Activated naive CD8-positive, alpha-beta T cell treated with anti-CD3 and anti-CD28 coated beads, Interleukin-2, amount 50 U/mL, for 24 hours (primary cell): Measurements from ENCODE around the gene RGS6.

ENCODE experiments used
- ATAC-seq: fragments of 150-1000 bp; cut with Tn5 transposase; one replicate; pipeline ENCODE4 v1.10.0; 2021
- DNase-seq: peaks from one replicate; pipeline ENCODE4 v3.0.0; 2021
- H3K27ac Mint-ChIP-seq: one replicate; pipeline ENCODE4 v1.8.0; 2021; ENCODE audit warnings: mild to moderate bottlenecking, mixed read lengths
- H3K27me3 Mint-ChIP-seq: one replicate; pipeline ENCODE4 v1.8.0; 2021; ENCODE audit warnings: mixed read lengths
- H3K36me3 Mint-ChIP-seq: one replicate; pipeline ENCODE4 v1.8.0; 2021; ENCODE audit warnings: low read depth, mixed read lengths
- H3K4me1 Mint-ChIP-seq: one replicate; pipeline ENCODE4 v1.8.0; 2021; ENCODE audit warnings: mixed read lengths
- H3K4me3 Mint-ChIP-seq: one replicate; pipeline ENCODE4 v1.8.0; 2021; ENCODE audit warnings: mild to moderate bottlenecking, moderate library complexity, mixed read lengths
- H3K9me3 Mint-ChIP-seq: one replicate; pipeline ENCODE4 v1.8.0; 2021; ENCODE audit warnings: mixed read lengths

RGS6 gene

GRCh38 chr14:72583316-72584272 lies 651.4 kb downstream of the RGS6 start:
- no peaks in the 10 kb centered on the region for H3K36me3 Mint-ChIP-seq
- ATAC-seq, result no peak
- peaks cover 10% of the 10 kb centered on the region for H3K27me3 Mint-ChIP-seq

DNA sequence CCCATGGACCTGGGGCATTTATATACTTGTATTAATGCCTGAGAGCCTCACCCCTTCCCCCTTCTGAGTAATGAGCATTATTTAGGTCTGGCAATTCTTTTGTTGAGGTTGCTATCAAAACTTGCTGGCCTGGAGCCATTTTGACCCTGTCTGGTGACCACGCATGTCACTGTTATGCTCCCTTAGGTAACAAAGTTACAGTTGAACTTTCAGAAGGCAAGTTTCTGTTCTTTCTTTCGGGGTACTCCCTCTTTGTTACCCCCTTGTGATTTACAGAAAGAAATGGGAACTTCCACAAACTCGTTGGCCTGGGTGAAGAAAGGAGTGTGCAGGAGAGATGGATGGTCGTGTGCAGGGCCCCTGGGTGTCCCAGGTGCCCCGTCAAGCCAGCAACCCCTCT lies 656.3 kb downstream of the RGS6 start:
- Mint-ChIP-seq H3K36me3 (no peaks in the 10 kb centered on the region), H3K9me3 (peaks cover 12% of the 10 kb centered on the region), H3K4me3 (no peak overlapping the region), H3K27me3 (peaks cover 22% of the 10 kb centered on the region), H3K27ac (no peak overlapping the region), H3K4me1 (peaks cover 37% of the 10 kb centered on the region)
- no peak for DNase-seq
- no peak for ATAC-seq

More at GRCh38 chr14:72583316-72584272, 651.4 kb downstream of the RGS6 start:
- H3K9me3 Mint-ChIP-seq, result peaks cover 4% of the 10 kb centered on the region
- no peak for DNase-seq
- no peak overlapping the region for H3K4me3 Mint-ChIP-seq
- no peak overlapping the region for H3K27ac Mint-ChIP-seq
- peaks cover 4% of the 10 kb centered on the region for H3K4me1 Mint-ChIP-seq

GRCh38 chr14:72589652-72590051 lies 657.4 kb downstream of the RGS6 start:
- Mint-ChIP-seq H3K9me3 (peaks cover 12% of the 10 kb centered on the region), H3K4me3 (no peak overlapping the region), H3K27me3 (peaks cover 22% of the 10 kb centered on the region), H3K27ac (no peak overlapping the region), H3K4me1 (peaks cover 48% of the 10 kb centered on the region), H3K36me3 (no peaks in the 10 kb centered on the region)
- ATAC-seq (no peak), DNase-seq (no peak)

DNA sequence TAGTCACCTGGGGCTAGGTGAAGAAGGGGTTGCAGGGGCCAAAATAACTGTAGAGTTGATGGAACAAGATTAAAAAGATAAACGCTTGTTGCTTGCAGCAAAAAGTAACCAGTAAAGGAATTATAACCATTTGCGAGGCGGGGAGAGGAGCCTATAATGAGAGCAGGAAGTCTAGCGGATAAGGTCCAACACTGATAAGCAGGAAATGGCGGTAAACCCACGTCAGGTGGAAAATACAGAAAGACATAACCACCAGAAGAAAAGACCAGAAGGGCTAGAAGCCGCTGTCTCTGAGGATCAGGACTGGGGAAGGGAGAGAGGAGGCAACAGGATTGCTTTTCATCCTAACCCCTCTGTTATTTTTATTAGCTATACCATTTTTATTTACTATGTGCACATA lies 658.3 kb downstream of the RGS6 start:
- peaks cover 12% of the 10 kb centered on the region for H3K9me3 Mint-ChIP-seq
- H3K4me3 Mint-ChIP-seq, result peak overlapping the region; percentile 27
- ATAC-seq (peak; percentile 54), DNase-seq (peak; percentile 18)
- peaks cover 19% of the 10 kb centered on the region for H3K27me3 Mint-ChIP-seq
- no peak overlapping the region for H3K27ac Mint-ChIP-seq
- H3K4me1 Mint-ChIP-seq, result peaks cover 56% of the 10 kb centered on the region
- H3K36me3 Mint-ChIP-seq, result no peaks in the 10 kb centered on the region

- peaks cover 11% of the 10 kb centered on the region for H3K9me3 Mint-ChIP-seq
- peaks cover 26% of the 10 kb centered on the region for H3K27me3 Mint-ChIP-seq
- DNase-seq, result no peak
- no peak overlapping the region for H3K4me3 Mint-ChIP-seq
- no peak for ATAC-seq
- no peak overlapping the region for H3K27ac Mint-ChIP-seq
- H3K4me1 Mint-ChIP-seq, result peaks cover 62% of the 10 kb centered on the region
- H3K36me3 Mint-ChIP-seq, result no peaks in the 10 kb centered on the region
These were observed 659.2 kb downstream of the RGS6 start for GRCh38 chr14:72591391-72591790.

- ATAC-seq (peak; percentile 91), DNase-seq (peak; percentile 19)
- no peaks in the 10 kb centered on the region for H3K36me3 Mint-ChIP-seq
- H3K27me3 Mint-ChIP-seq, result peaks cover 26% of the 10 kb centered on the region
- H3K9me3 Mint-ChIP-seq, result peaks cover 8% of the 10 kb centered on the region
- H3K4me3 Mint-ChIP-seq, result peak overlapping the region; percentile 27
- H3K27ac Mint-ChIP-seq, result peak overlapping the region; percentile 68
- H3K4me1 Mint-ChIP-seq, result peaks cover 75% of the 10 kb centered on the region
These were observed 662.1 kb downstream of the RGS6 start for GRCh38 chr14:72594099-72594901.

DNA sequence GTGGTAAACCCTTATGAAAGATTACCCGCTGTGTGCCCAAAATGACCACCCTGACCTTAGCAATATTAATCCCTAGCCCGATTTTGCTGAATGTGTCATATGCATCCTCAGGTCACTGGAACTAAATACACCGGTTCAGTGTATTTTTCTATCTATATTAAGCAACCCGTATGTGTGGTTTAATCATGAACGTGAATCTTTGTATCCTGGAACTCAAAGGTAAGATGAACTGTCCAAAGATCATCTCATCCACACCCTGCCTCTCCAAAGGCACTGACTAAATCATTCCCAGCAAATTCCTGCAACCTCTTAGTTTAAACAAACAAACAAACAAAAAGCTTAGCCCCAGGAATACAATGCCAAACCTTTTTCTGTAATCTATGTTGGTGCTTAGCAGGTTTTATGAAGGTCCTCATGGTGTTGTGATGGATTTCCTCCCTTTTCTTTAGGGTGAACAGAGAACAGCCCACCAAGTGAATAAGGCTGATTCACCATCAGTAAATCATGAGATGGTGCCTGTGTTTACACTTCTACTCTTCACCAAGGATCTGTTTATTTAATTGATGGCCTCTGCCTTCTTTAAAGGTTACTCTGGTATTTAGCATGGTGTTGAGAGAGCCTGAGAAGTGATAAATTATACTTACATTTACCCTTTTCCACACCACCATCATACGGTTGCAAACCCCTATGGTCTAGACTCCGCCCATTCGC lies 663.1 kb downstream of the RGS6 start:
- Mint-ChIP-seq H3K27me3 (peaks cover 28% of the 10 kb centered on the region), H3K4me1 (peaks cover 68% of the 10 kb centered on the region), H3K9me3 (no peaks in the 10 kb centered on the region), H3K36me3 (no peaks in the 10 kb centered on the region), H3K4me3 (no peak overlapping the region), H3K27ac (no peak overlapping the region)
- DNase-seq (no peak), ATAC-seq (no peak)

GRCh38 chr14:72597252-72598233 lies 665.3 kb downstream of the RGS6 start:
- H3K36me3 Mint-ChIP-seq, result no peaks in the 10 kb centered on the region
- peaks cover 48% of the 10 kb centered on the region for H3K4me1 Mint-ChIP-seq
- H3K27me3 Mint-ChIP-seq, result peaks cover 27% of the 10 kb centered on the region
- no peaks in the 10 kb centered on the region for H3K9me3 Mint-ChIP-seq
- H3K4me3 Mint-ChIP-seq, result no peak overlapping the region
- H3K27ac Mint-ChIP-seq, result no peak overlapping the region
- ATAC-seq, result no peak
- DNase-seq, result no peak

- ATAC-seq, result no peak
- no peak overlapping the region for H3K27ac Mint-ChIP-seq
- H3K27me3 Mint-ChIP-seq, result peaks cover 23% of the 10 kb centered on the region
These were observed 666.1 kb downstream of the RGS6 start for GRCh38 chr14:72598306-72598705.

DNA sequence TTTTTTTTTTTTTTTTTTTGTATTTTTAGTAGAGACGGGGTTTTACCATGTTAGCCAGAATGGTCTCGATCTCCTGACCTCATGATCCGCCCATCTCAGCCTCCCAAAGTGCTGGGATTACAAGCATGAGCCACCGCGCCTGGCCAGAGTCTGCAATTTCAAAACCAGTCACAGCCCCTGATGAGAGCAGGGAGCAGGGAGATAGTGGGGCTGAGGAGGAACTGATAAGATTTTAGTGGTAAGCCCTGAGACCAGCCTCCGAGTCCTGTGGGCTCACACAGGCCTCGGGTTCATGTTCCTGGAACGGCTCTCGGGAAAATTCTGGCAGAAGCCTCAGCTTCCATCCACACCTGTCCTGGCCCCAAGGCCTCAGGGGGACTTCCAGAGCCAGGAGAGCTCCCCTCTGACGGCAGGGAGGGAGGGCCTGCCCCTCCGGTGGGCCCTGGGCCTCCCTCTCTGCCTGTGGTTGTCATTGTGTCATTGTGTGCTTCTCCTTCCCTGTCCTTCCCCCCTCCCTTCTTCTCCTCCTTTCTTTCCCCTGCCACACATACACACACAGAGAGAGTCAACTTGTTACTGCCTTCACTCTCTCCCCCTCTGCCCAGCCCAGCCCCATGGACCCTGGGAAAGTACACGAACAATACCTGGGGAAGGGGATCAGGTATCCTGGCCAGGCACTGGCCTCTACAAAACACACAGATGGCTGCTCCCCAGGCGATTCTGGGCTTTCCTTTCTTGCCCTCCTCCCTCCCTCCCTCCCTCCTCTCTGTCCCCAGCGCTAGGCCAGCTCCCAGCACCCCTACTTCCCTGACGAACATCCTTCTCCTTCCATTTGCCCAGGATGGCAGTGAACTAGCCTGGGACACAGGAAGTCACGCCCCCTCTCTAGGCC lies 667.6 kb downstream of the RGS6 start:
- Mint-ChIP-seq H3K27me3 (peaks cover 23% of the 10 kb centered on the region), H3K9me3 (no peaks in the 10 kb centered on the region), H3K27ac (no peak overlapping the region), H3K36me3 (no peaks in the 10 kb centered on the region), H3K4me1 (peaks cover 26% of the 10 kb centered on the region), H3K4me3 (no peak overlapping the region)
- DNase-seq (no peak), ATAC-seq (no peak)

More at GRCh38 chr14:72598306-72598705, 666.1 kb downstream of the RGS6 start:
- Mint-ChIP-seq H3K36me3 (no peaks in the 10 kb centered on the region), H3K4me1 (peaks cover 40% of the 10 kb centered on the region), H3K4me3 (no peak overlapping the region), H3K9me3 (no peaks in the 10 kb centered on the region)
- no peak for DNase-seq

GRCh38 chr14:72600551-72601330 lies 668.5 kb downstream of the RGS6 start:
- Mint-ChIP-seq H3K36me3 (no peaks in the 10 kb centered on the region), H3K4me1 (peaks cover 17% of the 10 kb centered on the region), H3K4me3 (no peak overlapping the region), H3K9me3 (no peaks in the 10 kb centered on the region), H3K27ac (no peak overlapping the region), H3K27me3 (peaks cover 21% of the 10 kb centered on the region)
- ATAC-seq, result no peak
- DNase-seq, result no peak

DNA sequence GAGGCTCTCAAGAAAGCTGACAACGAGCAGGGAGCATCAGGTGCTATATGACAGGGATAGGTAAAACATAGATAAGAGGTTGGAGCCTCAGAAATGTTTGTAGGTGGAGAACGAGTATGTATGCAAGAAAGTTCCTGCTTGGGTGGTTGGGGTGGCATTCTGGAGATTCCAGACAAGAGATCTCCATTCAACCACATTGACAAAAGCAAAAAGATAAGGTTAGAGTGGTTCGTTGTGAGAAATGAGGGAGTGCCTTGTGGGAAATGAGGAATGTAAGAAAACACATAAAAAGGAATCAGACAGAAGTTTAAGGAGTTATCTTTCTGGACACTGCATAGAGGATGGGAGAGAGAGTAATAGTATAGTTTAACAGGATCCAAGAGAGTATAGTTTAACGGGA lies 671.4 kb downstream of the RGS6 start:
- Mint-ChIP-seq H3K4me1 (peaks cover 3% of the 10 kb centered on the region), H3K27ac (no peak overlapping the region), H3K36me3 (no peaks in the 10 kb centered on the region), H3K27me3 (peaks cover 15% of the 10 kb centered on the region), H3K9me3 (no peaks in the 10 kb centered on the region), H3K4me3 (no peak overlapping the region)
- no peak for DNase-seq
- ATAC-seq, result no peak
